GM23338 (cell line): Measurements from ENCODE around the gene ERO1B.

Source experiments
- CREB1 ChIP-seq: fragments of 250-450 bp; sonication (Bioruptor Pico); IDR thresholded peaks from 2 replicates; pipeline ENCODE4 v1.5.0; 2020; ENCODE audit warnings: low read depth, mild to moderate bottlenecking, moderate library complexity
- CTCF ChIP-seq, 2 experiments: fragments of 200-600 bp in 1 of 2; sonication (generic) in 1 of 2; conservative IDR thresholded peaks; 2 replicates each; pipeline versions ENCODE4 v1.5.1 to v1.6.1; 2016 to 2017; ENCODE audit warnings: antibody characterized with exemption in 2 of 2, low read depth in 2 of 2, mild to moderate bottlenecking in 2 of 2, moderate library complexity in 1 of 2
- ETS1 ChIP-seq: IDR thresholded peaks from 2 replicates; pipeline ENCODE4 v1.6.1; 2016; ENCODE audit warnings: antibody characterized with exemption
- EZH2 ChIP-seq: fragments of 200-600 bp; sonication (generic); IDR thresholded peaks from one replicate; pipeline ENCODE4 v1.8.0; 2017; ENCODE audit warnings: antibody characterized with exemption, mild to moderate bottlenecking, low read depth; ENCODE audit not compliant: unreplicated experiment
- EZH2phosphoT487 ChIP-seq: fragments of 200-600 bp; sonication (generic); IDR thresholded peaks from one replicate; pipeline ENCODE4 v1.8.1; 2018; ENCODE audit warnings: antibody characterized with exemption; ENCODE audit not compliant: unreplicated experiment
- JUNB ChIP-seq: IDR thresholded peaks from one replicate; pipeline ENCODE4 v1.6.1; 2016; ENCODE audit warnings: antibody characterized with exemption; ENCODE audit not compliant: unreplicated experiment
- NANOG ChIP-seq: IDR thresholded peaks from 2 replicates; pipeline ENCODE4 v1.6.1; 2016; ENCODE audit warnings: antibody characterized with exemption, borderline replicate concordance
- POLR2AphosphoS5 ChIP-seq: IDR thresholded peaks from 2 replicates; pipeline ENCODE4 v1.6.1; 2016; ENCODE audit warnings: antibody characterized with exemption, low read depth
- REST ChIP-seq: IDR thresholded peaks from one replicate; pipeline ENCODE4 v1.6.1; 2018; ENCODE audit warnings: antibody characterized with exemption; ENCODE audit not compliant: unreplicated experiment
- ZNF331 ChIP-seq: fragments of 250-450 bp; sonication (Bioruptor Pico); IDR thresholded peaks from 2 replicates; pipeline ENCODE4 v1.5.0; 2020; ENCODE audit warnings: low read depth, mild to moderate bottlenecking, moderate library complexity
- ZNF462 ChIP-seq: fragments of 250-450 bp; sonication (Bioruptor Pico); IDR thresholded peaks from 2 replicates; pipeline ENCODE4 v1.5.0; 2020; ENCODE audit warnings: mild to moderate bottlenecking, moderate library complexity

GRCh38 chr1:236193184-236193583, 88.6 kb downstream of the ERO1B start:
- TF ChIP-seq CTCF (conservative IDR thresholded peaks at IDR 0.05; ENCODE audit: low read depth in 2 of 2): no peak
- no peak for TF ChIP-seq POLR2AphosphoS5
- TF ChIP-seq CREB1 (CRISPR knock-in tag): no peak
- TF ChIP-seq JUNB: no peak
- TF ChIP-seq EZH2: no peak
- no peak for TF ChIP-seq EZH2phosphoT487
- no peak for TF ChIP-seq ZNF331 (CRISPR knock-in tag)
- no peak for TF ChIP-seq REST
- TF ChIP-seq NANOG: no peak
- TF ChIP-seq ZNF462 (CRISPR knock-in tag): no peak
- no peak for TF ChIP-seq ETS1
